MCF 10A (cell line): Measurements from ENCODE around the gene SLC4A1AP. TPM values are rescaled to one million over a fixed set of nuclear protein-coding genes. Genes with fewer than 3 reads are reported as not detected.
A peak's percentile ranks its signal among the peaks of the same experiment; 100 is the strongest.

Source experiments
- BruUV-seq: library from RNA; stranded (reverse); fragments of 400-500 nt; replicated peaks from 2 replicates; lab custom pipeline; 2021; lab: Mats Ljungman, UMichigan
- CTCF ChIA-PET: fragments of 300-600 bp; sonication (Branson Sonifier 250); formaldehyde crosslinking; extraction: SDS; loops from one replicate; lab custom pipeline; 2021; ENCODE audit warnings: antibody characterized with exemption, inconsistent platforms; lab: Yijun Ruan, JAX
- POLR2A ChIA-PET: fragments of 300-600, 350-650 bp; sonication (Branson Sonifier 250); formaldehyde crosslinking; extraction: SDS; loops from one replicate; lab custom pipeline; 2020; ENCODE audit warnings: antibody characterized with exemption, inconsistent platforms; lab: Yijun Ruan, JAX
- DNase-seq: peaks from one replicate; pipeline ENCODE4 v3.0.0-alpha.2; 2018; ENCODE audit not compliant: unreplicated experiment
- H3K27ac Mint-ChIP-seq: one replicate; pipeline ENCODE4 v1.8.0; 2022; ENCODE audit warnings: mild to moderate bottlenecking, low read depth, mixed read lengths; ENCODE audit not compliant: unreplicated experiment
- H3K27me3 Mint-ChIP-seq: one replicate; pipeline ENCODE4 v1.8.0; 2022; ENCODE audit warnings: mixed read lengths; ENCODE audit not compliant: insufficient read depth, unreplicated experiment
- H3K36me3 Mint-ChIP-seq: one replicate; pipeline ENCODE4 v1.8.0; 2022; ENCODE audit warnings: mild to moderate bottlenecking, moderate library complexity, mixed read lengths; ENCODE audit not compliant: insufficient read depth, unreplicated experiment
- H3K4me1 Mint-ChIP-seq: one replicate; pipeline ENCODE4 v1.8.0; 2022; ENCODE audit warnings: mixed read lengths; ENCODE audit not compliant: insufficient read depth, unreplicated experiment
- H3K4me3 Mint-ChIP-seq: one replicate; pipeline ENCODE4 v1.8.0; 2022; ENCODE audit warnings: mild to moderate bottlenecking, moderate library complexity, mixed read lengths; ENCODE audit not compliant: unreplicated experiment
- H3K9me3 Mint-ChIP-seq: one replicate; pipeline ENCODE4 v1.8.0; 2022; ENCODE audit warnings: mixed read lengths; ENCODE audit not compliant: unreplicated experiment
- CTCF ChIP-seq: fragments of 200-600 bp; IDR thresholded peaks from one replicate; pipeline ENCODE4 v1.8.0; 2022; ENCODE audit warnings: antibody characterized with exemption, mild to moderate bottlenecking; ENCODE audit not compliant: unreplicated experiment
- intact Hi-C: fragments of 100-400 bp; cut with micrococcal nuclease; formaldehyde crosslinking; loops from 2 replicates; pipeline ENCODE4 v1.14.1; 2022
- total RNA-seq: library from RNA; stranded (reverse); gene quantifications from 2 replicates; pipeline ENCODE4 v1.2.3, GENCODE V29; 2022

The SLC4A1AP gene
- total RNA-seq, 1 experiment from 2014 or later = 24.3 TPM

GRCh38 chr2:27716301-27717069, 52.8 kb downstream of the SLC4A1AP start:
- TF ChIP-seq CTCF = no peak
- no peaks in the 10 kb centered on the region for H3K36me3 Mint-ChIP-seq
- intact Hi-C loops = no loop called here
- H3K9me3 Mint-ChIP-seq = no peaks in the 10 kb centered on the region
- peak overlapping the region; percentile 73 for H3K4me3 Mint-ChIP-seq
- peaks cover 45% of the 10 kb centered on the region for H3K4me1 Mint-ChIP-seq
- ChIA-PET CTCF (interaction anchor here (0.7 to 3.0 kb wide), 7 partner anchors 8 to 896 kb away, joined by 3 to 13 read pairs (median 3); no protein-coding TSS in a partner anchor), POLR2A (interaction anchor here (0.7 to 2.5 kb wide), 20 partner anchors 9 to 703 kb away, joined by 3 to 44 read pairs (median 4); partner anchors contain the start of genes BABAM2, FOSL2 and RBKS)
- TSS peak; percentile 92 for BruUV-seq
- H3K27ac Mint-ChIP-seq = peak overlapping the region; percentile 85
- H3K27me3 Mint-ChIP-seq = no peaks in the 10 kb centered on the region
- DNase-seq = no peak

DNA sequence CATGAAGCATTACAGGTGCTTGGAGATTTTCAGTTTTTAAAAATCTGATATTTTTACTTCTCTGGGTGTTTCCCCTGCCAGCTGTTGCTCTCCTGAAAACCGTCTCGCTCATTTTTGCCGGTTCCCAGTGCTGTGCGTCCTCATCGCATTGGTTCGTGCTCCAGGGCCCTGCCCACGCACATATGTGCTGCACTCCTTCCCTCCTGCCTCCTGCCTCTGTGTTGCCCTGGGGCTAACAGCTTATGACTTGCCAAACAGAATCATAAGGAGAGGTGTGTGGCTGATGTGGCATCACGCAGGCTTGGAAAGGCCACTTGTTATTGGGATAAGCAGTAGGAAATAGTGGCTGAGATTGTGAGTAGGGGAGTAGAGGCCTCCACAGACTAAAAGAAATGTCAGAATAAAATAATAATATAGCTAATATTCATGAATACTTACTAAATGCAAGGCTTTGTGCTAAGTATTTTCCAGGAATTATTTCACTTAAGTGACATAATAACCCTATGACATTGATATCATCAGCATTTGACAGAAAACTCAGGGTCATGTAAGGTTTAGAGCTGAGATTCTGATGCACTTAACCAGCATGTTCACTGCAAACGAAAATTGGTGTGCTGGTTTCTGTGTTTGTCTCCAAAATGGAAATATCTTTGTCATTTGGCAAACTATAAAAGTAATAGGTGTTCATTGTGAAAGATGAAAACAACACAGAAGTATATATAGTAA, 53.5 kb downstream of the SLC4A1AP start:
- no peak for TF ChIP-seq CTCF
- ChIA-PET CTCF (interaction anchor here (0.6 to 3.0 kb wide), 10 partner anchors 9 to 896 kb away, joined by 3 to 13 read pairs (median 3); no protein-coding TSS in a partner anchor), POLR2A (interaction anchor here (0.7 to 2.5 kb wide), 19 partner anchors 9 to 702 kb away, joined by 3 to 44 read pairs (median 5); partner anchors contain the start of genes BABAM2, FOSL2 and RBKS)
- Mint-ChIP-seq H3K27ac (peak overlapping the region; percentile 85), H3K9me3 (no peaks in the 10 kb centered on the region), H3K27me3 (no peaks in the 10 kb centered on the region), H3K36me3 (no peaks in the 10 kb centered on the region), H3K4me1 (peaks cover 40% of the 10 kb centered on the region), H3K4me3 (peak overlapping the region; percentile 73)
- BruUV-seq = TSS peak; percentile 70
- intact Hi-C loops = no loop called here
- peak; percentile 96 for DNase-seq

DNA sequence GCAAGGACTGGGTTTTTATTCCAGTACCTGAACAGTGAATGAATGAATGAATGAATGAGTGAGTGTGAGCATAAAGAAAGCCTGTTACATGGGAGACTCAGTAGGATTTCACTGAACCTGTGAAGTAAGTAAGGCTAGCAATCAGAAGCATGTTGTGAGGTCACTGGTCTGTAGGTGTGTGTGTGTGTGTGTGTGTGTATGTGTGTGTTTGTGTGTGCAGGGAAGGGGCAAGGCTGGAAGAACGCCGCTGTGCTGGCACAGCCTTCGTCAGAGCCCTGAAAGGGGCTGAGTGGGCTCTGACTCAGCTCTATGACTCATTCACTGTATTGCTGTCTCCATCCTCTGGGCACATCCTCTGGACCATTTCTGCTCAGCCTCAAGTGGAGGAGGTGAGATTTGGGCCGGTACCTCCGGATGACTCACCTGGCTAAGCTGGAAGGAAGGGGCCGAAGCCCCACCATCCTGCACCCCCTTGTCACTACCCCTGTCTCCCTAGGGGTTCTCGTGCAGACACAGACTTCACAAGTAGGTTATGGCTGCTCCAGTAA, 56.4 kb downstream of the SLC4A1AP start:
- Mint-ChIP-seq H3K36me3 (no peaks in the 10 kb centered on the region), H3K27ac (peak overlapping the region; percentile 20), H3K27me3 (no peaks in the 10 kb centered on the region), H3K9me3 (no peaks in the 10 kb centered on the region), H3K4me3 (no peak overlapping the region), H3K4me1 (peaks cover 36% of the 10 kb centered on the region)
- DNase-seq = peak; percentile 94
- ChIA-PET CTCF (interaction anchor here (1.2 to 2.2 kb wide), 2 partner anchors 10 to 36 kb away, joined by 4 to 9 read pairs; no protein-coding TSS in a partner anchor), POLR2A (interaction anchor here (0.7 to 3.0 kb wide), 6 partner anchors 11 to 1195 kb away, joined by 3 to 16 read pairs (median 4); no protein-coding TSS in a partner anchor)
- TF ChIP-seq CTCF = no peak
- intact Hi-C loops = no loop called here
- no TSS peak for BruUV-seq
